ENCODE results near the gene SLC25A11.

The SLC25A11 gene, protein sequence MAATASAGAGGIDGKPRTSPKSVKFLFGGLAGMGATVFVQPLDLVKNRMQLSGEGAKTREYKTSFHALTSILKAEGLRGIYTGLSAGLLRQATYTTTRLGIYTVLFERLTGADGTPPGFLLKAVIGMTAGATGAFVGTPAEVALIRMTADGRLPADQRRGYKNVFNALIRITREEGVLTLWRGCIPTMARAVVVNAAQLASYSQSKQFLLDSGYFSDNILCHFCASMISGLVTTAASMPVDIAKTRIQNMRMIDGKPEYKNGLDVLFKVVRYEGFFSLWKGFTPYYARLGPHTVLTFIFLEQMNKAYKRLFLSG

DNA sequence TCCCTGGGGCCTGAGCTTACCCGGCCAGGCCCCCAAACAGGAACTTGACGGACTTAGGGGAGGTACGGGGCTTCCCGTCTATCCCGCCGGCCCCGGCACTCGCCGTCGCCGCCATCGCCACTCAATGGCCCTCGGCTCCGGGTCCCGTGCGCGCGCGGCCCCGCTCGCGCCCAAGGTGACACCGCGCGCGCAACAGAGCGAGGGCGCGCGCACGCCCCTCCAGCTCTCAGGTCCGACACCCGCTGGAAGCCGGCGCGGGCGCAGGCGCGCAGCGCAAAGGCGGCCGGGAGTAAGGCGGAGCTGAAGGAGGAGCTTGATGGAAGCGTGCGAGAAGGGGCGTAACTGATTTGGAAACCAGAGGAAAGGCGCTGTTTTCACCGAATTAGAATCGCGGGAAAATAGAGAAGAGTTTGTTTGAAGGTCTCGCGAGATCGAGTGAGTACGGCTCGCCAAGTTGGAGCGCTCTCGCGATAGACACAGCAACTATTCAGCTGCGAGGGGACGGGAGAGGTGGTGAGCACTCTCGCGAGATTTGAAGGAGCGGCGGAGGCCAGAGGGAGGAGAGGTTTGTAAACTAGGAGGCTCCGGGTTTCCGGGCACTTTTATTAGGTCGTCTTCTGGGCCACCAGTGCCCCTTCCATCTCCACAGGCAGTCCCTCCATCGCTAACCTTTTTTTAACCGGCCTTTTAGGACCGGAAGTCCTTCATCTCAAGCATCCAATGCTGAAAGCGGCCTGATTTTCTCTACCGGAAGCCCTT, at the start of gene SLC25A11, which contains the start of gene RNF167:
Gene SLC25A11, minus strand, starts transcription at position 251 of the 759 bp plus-strand sequence. Its CDS starts 136 bp downstream, at position 115.
Gene RNF167, plus strand, starts transcription at position 473 of the 759 bp plus-strand sequence. CDS start 642 bp downstream, outside the sequence.
- peak; percentile 97 for FAIRE-seq

DNA sequence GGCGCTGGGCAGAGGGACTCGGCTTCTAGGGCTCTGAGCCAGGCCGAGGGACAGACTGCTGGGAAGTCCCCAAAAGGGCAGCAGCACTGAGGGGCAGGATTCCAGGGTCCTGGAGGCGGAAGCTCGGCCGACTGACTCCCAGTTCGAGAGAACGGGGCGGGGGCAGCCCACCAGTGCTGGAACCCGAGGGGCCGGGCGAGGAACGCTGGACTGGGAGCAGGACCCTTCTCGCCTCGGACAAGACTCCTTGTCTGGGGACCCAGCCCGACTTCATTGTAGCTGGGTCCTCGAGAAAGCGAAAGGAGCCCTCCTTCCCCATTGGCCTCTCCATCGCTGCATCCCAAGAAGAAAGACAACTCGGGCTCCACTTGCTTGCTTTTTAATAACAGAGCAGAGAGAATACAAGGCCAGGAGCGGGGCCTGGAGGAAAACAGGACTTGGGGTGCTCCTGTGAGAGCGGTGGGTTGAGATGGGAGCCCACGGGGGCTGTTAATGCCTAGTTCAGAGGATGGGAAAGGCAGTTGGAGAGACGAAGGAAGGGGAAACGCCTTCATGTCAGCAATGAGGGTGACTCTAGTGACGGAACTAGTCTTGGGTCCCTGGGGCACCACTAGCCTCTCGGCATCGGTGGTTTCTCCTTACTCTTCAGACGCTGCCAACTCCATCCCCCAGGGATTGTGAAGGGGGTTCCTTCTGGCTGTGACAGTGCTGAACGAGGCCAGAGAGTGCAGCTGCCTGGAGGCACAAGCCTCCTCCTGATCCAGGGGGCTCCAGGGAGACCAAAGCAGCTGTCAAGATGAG, 48.1 kb upstream of the SLC25A11 start:
- no peak for FAIRE-seq

DNA sequence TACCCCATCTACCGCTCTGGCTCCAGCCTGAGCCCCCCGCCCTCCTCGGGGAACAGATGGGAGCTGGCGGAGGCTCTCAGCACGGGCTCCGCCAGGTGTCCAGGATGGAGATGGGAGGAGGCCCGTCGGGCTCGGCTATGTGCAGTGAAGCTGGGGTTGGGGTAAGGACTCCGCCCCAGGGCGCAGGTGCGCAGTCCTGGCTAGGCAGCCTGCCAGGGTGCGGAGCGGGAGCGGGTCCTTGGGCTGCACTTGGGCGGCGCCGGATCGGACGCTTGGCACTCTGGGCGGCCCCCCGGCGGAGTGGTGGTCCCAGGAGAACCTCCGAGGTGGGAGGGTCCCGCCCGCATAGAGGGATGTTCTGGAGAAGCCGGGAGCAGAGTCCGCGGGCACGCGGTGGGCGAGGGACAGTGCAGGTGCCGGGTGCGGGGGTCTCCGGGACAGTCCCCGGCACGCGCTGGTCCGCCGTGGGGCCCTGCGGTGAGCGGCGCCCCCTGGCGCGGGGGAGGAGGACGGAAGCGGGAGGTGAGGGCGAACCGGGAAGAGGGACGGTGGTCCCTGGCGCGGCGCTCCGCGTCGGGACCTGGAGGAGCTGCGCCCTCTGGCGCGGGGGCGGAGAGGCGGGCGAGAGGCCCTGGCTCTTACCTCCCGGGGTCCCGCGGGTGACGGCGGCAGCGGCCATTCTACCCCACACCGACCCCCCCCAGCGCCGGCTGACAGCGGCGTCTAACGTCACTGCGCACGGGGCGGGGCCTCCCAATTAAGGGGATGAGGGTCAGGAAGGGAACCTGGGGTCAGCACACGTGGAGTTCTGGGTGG, 47.3 kb upstream of the SLC25A11 start, which contains the start of gene CAMTA2:
Gene CAMTA2, minus strand, starts transcription at position 725 of the 816 bp plus-strand sequence. CDS start 1,453 bp downstream, outside the sequence.
- FAIRE-seq: no peak

DNA sequence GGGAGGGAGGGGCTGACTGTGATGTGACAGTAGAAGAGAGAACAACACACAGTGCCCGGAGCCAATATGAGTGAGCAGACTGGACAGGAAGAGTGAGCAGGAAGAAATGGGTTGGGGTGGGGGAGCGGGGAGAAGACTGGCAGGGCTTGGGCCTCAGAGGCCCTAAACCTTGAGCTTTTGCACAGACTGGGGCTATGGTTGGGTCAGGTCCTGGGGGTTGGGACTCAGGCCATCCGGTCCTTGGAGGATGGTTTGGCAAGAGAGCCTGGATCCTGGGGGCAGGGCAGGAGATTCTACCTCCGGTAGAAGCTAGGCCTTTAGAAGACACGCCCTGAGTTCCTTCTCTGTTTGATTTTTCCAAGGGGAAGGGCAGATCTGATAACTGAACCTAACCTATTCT, 46.6 kb upstream of the SLC25A11 start:
- no peak for FAIRE-seq

DNA sequence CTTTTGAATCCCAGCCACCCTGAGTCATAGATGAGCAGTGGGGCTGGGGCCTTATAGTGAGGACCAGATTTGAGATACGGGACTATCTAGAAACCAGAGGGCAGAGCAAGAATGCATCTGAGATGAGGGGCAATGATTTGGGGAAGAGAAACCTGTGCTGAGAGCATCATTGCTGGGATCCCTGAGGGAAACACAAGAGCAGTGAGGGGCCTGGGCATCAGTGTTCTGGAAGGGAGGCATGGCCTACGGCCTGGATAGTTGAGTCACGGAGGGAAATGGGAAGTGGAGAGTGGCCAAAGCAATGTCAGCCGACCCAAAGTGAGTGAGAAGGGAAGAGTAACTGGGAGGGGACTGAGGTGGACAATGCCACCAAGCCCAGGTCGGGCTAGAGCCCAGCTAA, 42.5 kb upstream of the SLC25A11 start:
- FAIRE-seq: no peak

DNA sequence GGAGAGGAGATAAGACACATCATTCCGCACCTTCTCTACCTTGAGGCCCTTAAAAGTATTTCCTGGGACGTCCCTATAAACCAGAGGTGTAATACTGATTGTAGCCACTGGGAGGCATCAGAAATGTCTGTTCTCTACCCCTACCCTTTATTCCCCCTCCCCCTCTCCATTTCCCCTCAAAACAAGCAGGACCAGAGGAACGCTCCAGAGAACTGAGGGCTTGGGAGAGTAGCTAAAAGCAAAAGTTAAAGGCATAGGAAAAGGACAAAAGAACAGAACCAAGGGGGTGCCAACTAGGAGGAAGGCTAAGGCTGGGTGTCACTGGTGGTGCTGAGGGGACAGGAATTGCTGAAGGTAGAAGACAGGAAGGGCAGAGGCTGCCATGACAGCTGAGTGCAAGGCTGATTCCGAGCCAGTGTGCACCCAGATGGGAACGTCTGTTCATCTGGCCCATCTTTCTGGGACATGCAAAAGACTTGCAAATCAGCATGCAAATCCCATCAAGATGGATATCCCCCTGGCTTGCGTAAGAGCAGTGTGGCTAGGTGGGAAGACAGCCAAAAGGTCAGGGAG, 40.9 kb upstream of the SLC25A11 start:
- FAIRE-seq: no peak

DNA sequence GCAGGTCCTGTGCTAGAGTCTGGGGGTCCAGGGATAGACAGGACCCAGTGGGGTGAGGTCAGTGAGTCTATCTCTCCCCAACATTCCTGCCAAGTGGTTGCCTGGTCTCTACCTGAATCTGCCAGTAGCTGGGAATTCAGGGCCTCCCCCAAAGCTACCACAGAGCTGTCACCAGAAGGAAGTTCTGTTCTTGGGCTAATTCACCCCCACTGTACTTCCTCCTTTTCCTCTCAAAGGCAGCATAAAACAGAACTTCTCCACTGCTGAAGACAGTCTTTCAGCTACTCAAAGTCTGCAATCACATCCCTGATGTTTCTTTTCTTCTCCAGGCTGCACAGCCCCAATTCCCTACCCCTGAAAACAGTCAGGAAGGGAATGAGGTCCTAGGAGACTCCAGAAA, 38.9 kb upstream of the SLC25A11 start:
- FAIRE-seq: no peak

DNA sequence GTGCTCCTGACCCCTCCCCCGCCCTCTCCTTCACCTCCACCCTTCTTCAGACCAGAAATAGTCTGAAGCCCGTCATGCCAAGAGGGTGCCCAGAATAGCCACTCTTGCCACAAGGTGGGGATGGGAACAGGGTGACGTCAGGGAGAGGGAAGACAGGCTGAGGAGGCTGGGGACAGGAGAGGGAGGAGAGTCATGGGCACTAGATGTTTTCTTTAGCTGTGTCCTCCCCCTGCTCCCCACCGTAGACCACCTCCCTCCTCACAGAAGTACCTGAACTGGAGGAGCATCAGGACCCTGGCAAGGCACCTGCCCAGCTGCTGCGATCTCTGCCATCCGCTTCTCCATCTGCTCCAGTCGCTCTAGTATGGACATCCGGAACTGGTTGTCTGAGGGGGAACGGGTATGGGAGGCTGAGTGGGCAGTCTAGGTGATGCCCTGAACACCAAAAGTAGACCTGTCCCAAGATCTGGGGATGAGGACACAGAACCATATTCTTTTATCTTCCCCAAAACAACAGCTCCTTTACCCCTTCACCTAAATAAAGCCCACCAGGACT, 34.3 kb upstream of the SLC25A11 start:
- FAIRE-seq: no peak

DNA sequence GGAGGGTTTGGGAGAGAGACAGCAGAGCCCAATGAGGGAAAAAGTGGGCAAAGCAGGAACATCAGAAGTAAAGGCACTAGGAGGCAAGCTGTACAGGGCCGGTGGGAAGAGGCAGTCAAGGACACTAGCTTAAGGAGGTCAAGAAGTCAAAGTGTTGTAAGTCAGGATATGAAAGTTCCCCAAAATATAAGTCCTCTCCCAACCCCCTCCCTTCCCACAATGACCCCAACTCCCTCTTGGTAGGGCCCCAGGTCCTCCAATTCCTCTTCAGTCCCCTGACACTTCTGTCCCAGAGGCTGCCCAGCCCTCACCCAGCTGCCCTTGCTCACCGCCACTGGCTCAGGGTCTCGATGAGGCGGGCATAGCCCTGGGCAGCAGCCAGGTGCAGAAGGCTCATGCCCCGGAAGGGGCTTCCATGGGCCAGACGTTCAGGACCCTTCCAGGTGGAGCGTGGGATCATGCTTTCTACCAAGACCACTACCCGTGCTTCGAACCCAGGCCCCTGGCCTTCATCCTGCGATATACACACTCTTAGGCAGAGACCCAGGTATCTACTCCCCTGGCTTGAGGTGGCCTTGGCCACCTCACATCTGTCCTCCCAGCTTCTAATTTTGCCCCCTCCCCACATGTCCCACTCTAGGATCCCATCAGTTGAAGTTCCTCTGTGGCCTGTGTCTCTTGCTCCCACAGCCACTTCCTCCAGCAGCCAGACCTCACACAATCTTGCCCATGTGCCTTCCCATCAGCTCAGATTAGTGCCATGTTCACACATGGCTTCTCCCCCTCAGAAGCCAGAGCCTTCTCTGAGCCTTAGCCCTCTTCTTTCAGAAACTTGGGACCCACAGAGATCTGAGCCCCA, 33.6 kb upstream of the SLC25A11 start:
- no peak for FAIRE-seq

DNA sequence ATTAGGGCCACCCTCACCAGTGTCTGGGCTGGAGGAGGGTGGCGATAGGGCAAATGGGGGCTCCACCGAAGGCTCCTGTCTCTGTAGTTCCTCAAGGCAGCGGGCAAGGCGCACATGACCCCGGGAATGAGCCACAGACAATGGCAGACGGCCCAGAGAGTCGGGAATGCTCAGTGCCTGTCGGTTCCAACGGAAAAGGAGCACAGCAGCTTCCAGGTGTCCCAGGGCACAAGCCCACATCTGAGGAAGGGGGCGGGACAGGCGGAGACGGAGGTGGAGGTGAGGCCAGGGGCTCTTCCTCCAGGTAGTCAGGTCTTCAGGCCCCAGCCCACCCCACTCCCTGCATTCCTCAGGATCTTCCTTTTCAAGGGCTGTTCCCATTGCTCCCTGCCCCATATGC, 32.9 kb upstream of the SLC25A11 start:
- FAIRE-seq: no peak

DNA sequence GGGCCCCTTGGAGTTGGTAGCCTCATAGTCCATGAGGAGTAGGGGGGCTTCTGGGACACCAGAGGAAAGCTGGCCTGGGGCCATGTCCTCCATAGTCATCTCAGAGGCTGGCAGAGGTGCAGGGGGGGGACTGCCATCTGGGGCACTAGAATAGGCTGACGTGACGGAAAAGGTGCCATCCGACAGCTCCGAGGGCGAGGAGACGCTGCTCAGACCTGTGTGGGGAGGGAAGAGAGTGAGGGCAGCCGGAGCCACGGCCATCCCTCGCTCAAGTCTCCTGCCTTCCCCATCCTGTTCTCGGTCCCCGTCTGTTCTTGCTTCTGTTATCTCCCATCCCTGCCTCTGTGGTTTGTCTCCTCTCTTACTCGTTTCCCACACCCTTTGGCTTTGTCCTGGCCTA, 32.5 kb upstream of the SLC25A11 start:
- FAIRE-seq: no peak

DNA sequence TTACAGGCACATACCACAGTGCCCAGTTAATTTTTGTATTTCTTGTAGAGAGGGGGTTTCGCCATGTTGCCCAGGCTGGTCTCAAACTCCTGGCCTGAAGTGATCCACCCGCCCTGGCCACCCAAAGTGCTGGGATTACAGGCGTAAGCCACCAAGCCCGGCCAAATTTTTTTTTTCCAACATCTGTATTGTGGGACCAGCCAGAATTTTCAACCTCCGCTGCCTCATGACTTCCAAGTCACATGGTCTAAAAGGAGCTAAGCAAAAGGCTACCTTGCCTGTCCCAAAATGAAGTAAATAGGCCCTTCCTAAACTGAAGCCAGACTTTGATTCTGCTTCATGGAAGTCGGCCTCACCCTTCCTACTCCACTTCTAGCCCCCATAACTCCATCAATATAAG, 32.0 kb upstream of the SLC25A11 start:
- no peak for FAIRE-seq

DNA sequence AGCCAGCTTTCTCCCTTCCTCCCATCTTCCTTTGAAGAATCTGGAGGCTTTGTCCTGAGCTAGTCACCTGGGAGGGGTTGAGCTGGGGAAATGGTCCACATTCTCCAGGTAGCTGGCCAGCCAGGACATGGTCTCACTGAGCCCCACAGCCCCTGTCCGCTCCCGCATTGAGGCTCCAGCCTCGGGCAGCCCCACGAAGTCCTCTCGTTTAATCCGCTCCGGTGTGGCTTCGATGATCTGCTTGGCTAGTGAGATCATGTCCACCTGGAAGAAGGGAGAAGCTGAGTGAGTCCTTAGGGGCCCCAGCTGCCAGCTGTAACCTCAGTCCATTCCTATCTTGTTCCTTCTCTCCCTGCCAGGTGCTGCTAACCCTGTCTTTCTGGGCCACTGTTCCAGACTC, 30.4 kb upstream of the SLC25A11 start:
- no peak for FAIRE-seq

DNA sequence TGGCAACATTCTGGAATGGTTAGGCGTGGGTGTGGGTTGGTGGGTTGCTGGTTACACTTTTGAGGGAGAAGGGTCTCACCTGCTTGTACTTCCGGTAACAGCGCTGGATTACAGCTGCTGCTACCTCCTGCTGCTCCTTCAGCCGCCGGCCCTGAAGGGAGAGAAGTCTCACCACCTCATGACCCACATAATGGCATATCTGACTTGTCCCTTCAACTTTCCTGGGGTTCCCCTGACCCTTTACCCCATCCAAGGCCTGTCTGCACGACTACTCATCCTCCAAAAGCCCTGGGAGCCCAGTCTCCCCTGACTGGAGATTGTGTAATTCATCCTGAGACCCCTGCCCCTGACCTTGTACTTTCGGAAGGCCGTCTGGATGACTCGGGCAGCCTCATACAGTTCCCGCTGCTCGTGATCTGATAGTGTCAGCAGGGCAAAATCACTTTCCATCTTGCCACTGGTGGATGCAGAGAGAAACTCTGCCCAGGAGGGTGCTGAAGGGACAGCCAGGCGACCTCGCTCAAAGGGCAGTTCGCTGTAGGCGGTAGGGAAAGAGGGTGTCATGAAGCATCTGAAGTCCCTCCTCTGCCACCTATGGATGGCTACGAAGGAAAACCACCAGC, 29.8 kb upstream of the SLC25A11 start:
- FAIRE-seq: no peak

DNA sequence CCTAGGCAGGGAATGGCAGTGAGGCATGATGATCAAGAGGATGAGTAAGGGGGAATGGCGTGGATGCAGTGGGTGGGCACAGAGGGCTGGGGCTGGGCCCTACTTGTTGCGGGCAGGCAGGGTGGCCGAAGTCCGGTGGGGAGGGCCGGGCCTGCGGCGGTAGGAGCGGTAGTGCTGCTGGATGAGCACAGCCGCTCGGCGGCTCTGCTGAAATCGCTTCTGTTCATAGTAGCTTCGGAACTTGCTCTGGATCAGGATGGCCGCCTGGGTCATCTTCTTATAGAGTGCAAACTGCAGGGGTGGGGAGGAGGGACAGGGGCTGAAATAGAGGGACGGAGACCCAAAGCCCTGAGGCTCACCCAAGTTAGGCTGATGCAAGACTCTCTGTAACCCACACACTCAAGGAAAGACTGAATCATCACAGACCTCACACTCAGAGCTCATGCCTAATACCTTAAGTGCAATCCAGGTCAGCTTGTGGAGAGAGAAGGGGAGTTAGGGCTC, 29.3 kb upstream of the SLC25A11 start:
- no peak for FAIRE-seq

DNA sequence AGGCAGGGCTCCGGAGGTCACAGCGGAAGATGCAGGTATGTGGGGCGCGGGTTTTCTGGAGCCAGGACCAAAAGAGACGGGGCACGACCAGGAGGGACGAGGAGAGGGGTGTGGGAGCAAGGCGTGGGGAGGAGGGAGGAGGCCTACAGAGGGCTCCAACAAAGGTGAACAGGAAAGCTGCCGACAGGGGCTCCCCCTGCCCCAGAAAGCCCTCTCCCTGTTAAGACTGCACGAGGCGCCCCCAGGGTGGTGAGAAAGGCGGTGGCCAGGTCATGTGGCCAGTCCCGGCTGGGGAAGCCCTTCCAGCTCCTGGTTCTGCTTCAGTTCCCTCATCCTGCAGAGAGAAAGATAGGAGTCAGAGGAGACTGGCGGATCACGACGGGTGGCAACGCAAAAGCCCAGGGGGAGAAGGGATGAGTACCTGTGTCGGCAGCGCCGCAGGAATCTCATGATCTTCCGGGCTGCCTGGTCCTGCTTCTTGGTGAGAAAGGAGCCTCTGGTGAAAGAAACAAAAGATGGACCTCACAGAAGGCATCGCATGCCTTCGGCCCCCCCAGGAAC, 28.7 kb upstream of the SLC25A11 start:
- no peak for FAIRE-seq

DNA sequence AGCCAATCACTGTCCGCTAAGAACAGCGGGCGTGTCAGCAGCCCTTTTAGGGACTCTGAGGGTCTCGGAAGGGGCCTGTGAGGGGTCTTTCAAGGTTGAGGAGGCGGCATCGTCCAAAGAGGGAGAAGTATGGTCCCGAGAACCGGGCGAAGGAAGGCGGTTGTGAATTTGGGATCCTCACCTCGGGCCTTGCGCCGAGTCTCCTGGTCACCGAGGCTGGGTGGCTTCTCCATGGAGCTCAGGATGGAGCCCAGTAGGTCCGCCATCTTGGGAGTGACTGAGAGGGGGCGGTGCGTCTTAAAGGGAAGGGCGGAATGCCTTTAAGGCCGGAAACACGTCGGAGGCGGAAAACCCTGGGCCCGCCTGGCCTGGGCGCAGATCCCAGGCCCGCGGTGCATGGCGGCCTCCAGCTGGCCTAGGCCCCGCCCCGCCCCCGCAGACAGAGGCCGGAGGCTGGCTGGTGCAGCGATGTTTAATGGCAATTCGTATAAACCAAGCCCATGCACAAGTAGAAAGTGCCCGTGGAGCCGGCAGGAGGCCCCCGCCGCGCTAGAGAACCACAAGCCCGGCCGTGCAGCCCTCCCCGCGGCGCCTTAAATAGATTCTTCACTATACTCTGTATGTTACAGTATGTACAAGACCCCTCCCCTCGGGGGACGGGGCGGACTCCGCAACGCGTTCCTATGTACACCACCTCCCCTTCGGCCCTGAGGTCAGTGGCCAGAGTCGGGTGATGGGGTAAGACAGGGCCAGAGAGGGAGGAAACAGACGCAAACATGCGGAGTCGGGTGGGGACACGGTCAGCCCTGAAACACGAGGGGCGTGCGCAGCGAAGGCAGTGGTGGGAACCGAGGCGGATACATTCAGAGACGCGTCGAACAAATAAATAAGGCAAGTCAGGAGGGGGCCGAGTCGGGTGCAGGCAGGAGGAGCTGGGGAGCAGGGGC, 28.0 kb upstream of the SLC25A11 start, which contains the start of gene SPAG7:
Gene SPAG7, minus strand, starts transcription at position 279 of the 947 bp plus-strand sequence. Its CDS starts 13 bp downstream, at position 266.
- peak; percentile 83 for FAIRE-seq
